CD4-positive, alpha-beta T cell treated with Interleukin-4 for 4 hours (primary cell): Measurements from ENCODE around the gene COL23A1.

Experiments
- DNase-seq: peaks from one replicate; pipeline ENCODE4 v3.0.0-alpha.2; 2020

The COL23A1 gene

DNA sequence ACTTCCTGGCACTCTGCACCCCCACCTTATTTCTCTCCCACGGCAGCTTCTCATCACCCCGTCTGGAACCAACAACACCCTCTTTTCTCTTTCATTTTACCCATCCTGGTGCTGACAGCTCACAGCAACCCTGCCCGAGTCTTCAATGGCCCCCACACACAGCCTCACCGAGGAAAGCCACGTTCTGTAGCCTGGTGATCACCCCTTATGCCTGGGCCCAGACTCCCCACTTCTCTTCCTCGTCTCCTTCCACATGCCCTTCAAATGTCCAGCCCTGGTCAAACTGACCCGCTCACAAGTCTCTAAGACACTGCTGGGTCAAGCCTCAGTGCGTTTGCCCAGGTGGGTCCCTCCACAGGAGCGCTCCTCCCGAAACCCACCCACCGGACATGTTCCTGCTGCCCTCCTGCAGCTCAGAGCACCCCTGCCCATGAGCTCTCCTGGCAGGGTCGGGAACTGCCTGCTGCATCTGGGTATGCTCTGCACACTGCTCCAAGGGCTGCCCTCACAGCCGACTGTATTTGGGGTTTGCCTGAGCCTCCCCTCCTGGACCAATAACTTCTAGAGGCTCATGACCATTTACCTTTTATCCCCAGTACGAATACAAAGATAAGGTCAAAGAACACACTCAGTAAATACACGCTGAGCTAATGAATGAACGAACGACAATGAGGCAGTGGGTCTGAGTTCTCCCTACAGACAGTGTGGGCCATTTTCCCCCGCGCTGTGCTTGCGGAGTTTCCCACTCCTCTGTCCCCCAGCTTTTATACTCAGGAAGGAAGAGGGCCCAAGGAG, 202.9 kb downstream of the COL23A1 start:
- no peak for DNase-seq

DNA sequence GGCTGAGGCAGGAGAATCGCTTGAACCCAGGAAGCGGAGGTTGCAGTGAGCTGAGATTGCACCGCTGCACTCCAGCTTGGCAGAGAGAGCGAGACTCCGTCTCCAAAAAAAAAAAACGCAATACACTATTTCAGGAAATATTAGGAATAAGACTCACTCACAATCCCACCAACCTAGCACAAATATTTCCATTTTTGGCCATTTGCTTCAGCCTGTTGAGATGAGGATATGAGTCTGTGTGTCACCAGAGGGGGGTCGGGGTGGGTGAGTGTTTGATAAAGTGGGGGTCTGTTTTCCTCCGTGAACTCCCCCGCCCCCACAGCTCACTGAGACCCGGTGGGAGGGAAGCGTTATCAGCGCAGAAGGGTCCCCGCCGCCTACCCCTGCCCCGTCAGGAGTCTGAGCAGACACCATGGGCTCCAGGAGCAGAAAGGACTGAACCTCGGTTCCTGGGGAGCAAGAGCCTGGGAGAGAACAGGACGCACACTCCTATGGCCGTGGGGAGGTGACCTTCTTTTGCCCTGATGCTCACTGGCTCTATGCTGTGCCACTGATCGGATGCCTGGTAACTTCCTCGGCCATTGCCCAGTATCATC, 203.8 kb downstream of the COL23A1 start:
- no peak for DNase-seq

DNA sequence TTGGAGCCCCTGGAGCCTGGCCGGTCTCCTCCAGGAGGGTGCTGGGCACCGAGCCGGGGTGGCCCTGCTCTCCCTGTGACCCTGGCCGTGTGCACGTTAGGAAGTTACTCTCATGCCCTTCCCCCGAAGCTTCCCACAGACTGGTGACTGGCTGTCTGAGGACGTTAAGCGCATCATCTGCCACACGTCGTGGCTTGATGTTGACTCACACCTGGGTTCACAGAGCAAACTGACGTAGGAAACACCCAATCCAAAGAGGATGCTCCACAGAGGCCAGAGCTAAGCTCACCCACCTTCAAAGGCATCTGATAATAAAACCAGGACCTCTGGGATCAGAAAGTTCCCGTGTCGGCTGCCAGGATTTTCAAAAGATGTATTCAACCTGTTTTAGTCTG, 204.7 kb downstream of the COL23A1 start:
- no peak for DNase-seq

DNA sequence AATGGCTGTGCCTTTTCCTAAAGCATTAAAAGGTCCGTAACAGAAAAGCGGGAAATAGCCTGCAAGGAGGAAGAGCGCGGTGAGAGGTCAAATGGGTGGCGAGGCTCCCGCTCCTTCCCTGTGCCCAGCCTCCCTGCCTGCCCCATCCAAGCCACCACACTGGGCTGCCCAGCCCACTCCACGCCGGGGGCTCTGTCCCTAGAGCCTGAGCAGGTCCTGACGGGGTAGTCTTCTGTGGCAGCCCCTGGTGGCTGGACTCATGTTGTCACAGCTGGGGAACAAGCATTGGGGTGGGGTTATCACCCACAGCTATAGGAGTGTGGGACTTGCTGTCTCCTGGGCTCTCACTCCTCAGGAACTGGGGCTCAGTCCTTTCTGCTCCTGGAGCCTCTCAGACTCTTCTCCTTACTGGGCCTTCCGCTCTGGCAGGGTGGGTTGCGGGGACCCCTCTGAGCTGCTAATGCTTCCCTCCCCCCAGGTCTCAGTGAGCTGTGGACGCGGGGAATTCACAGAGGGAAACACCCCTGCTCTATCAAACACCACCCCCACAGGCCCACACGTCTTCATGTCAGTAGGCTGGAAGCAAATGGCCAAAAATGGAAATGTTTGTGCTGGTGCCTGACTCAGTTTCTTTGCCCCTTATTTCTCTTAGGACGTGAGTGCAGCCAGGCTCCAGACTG, 205.2 kb downstream of the COL23A1 start:
- DNase-seq = no peak

DNA sequence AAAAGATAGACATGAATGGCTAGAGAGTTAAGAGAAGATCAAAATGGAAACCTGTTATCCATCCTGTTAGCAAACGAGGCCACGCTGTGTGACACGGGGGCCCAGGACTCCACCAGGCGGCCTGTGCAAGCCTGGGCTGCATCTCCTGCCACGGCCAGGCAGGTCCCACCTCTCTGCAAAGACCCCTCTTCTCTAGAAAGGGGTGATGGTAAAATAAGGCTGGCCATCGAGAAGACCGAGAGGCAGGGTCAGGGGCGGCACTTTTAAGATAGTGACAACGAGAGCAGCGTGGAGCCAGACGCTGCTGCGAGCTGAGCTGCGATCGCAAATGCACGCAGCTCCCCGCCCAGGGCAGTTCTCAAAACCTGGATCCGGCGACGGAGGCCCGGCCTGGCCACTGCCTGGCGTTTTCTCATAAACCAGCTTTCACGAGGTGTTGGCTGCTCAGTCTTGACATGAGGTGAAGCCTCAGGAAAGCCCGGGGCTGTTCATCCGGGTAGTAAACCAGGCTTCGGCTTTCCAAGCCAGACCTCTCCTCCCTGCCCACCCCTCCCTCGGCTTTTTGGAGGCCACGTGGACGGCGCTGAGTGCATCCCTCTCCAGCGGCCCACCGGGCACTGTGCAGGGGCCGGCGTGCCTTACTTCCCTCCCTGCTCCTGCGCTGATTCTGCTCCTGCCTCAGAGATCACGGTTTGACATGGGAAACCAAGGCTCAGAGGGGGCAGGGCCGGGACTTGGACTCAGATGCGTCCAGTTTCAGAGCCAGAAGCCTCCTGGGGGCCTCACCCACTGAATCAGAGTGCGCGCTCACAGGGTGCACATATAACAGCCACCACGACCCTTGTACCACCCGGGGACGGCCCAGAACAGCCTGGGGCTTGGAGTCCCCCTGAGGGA, 206.0 kb downstream of the COL23A1 start:
- no peak for DNase-seq

DNA sequence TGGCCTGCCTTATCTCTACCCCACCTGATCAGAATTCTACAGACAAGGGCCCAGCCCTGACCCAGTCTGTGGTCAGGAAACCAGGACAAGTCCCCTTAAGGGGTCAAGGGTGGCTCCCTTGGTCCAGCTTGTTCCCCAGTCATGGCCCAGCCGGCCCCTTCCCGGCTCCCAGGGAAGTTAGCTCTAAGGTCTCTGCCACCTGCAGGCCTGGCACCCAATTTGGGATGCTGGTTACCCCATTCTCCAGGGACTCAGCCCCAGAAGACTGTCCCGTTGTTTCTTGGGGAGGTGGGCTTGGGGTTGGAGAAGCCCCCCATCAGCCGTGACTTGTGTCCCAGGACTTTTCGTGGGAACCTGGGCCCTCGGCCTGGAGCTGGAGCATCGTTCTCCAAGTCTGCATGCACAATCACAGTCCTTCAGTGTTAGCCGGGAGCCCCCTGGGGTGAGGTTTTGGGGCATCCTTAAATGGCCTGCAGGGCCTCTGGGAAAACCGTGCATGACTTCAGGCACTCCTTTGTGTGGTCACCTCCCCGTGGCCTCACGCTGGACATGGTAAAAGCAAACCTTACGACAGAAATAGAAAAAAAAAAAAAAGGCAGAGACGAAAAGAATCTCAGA, 206.8 kb downstream of the COL23A1 start:
- no peak for DNase-seq

DNA sequence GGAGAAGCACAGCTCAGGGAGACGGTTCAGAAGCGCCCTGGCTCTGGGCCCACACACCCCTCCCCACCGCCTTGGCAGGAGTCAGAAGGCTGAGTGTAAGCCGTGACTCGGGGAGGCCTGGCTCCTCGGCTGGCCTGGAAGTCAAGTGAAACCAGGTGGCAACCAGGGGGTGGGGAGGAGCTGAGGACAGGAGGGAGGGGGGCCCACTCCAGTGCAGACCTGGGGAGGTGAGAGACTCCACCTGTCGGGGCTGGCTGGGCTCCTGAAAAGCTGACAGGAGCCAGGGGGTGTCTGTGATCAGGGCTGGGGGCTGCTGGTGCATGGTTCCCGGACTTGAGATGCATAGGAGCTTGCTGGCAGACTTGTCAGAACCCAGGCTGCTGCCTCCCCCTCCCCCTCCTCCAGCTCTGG, 207.4 kb downstream of the COL23A1 start:
- DNase-seq = no peak

DNA sequence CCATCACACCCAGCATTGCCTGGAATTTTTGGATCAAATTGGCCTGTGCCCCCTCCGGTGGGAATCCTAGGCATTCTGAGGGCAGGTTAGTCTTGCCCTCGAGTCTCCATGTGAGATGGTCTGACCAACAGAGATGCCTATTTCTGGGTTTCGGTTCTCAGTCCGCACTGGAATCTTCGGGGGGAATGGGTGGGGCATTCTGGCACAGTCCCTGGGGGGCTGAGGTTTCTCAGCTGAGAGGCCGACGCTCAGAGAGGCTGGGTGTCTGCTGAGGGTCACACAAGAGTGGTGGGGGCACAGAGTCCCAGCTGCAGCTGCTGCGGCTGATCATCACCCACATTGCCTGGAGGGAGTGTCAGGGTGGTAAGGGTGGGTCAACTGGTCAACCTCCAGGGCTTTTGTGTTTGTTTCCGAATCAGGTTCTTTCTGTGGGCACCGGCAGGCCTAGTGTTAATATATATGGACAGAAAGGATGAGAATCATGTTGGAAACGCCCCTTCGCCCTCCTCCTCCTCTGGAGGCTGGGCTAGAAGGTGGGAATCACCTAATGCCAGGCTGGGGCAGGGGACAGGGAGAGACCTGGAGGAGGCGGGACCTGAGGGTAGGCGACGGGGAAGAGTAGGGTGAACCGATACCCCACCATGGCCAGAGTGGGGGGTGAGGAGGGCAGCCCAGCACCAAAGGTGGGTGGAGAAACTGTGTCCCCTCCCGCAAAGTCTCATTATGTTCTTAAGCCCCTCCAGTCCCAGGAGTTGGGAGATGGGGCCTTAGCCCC, 208.1 kb downstream of the COL23A1 start:
- DNase-seq = no peak

DNA sequence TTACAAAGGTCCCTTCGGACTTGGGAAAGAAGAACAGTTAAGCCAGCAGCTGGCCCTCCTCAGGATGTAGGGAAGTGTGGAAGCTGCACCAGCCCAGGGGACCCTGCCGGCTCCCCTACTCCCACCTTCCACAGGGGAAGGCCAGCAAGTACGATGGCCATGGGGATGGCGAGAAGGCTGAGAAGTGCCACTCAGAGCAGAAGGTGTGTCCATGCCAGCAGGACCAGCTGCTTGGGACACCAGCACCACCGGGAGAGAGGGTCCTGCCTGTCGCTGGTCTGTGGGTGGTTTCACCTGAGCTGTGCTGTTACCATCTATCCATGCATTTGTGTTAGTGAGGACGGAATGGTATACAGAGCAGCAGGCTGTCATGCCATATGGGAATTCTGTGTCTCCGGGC, 209.0 kb downstream of the COL23A1 start:
- DNase-seq = no peak

DNA sequence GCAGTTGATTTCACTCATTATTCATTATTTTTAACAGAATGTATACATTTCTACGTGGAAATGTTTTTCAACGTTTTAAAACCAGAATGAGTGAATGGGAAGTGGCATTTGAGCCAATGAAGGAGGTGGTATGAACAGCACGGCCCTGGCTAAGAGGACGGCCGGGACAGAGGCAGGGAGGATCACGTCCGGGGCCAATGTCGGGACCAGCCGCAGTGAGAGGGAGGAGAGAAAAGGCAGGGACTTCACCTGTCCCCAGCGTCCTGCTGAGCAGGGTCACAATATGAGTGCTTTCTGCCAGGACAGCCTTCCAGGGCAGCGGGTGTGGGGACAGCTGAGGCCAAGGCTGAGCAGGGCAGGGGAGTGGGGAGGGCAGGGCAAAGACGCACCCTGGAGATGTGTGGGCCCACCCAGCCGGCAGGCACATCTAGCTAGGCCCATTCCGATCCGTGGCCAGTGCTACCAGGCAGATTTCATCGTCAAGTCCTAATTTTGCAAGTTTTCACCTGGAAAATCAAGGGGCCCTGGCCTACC, 209.6 kb downstream of the COL23A1 start:
- DNase-seq = no peak

DNA sequence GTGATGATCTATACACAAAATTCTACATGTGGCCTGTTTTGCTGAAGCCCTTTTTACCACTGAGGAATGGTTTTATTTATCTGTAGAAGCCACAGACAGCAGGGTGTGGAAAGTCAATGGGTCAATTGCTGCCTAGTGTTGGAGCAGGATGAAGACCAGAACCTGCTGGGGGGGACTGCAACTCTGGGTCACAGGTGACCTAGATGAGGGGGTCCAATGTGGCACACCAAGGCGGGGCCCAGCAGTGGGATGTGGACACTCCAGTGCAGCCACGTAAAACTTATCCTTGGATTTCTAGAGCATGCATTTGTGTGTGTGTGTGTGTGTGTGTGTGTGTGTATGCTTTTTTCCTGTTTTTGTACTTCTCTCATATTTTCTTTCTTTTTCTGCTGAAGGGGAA, 210.1 kb downstream of the COL23A1 start:
- DNase-seq = no peak

DNA sequence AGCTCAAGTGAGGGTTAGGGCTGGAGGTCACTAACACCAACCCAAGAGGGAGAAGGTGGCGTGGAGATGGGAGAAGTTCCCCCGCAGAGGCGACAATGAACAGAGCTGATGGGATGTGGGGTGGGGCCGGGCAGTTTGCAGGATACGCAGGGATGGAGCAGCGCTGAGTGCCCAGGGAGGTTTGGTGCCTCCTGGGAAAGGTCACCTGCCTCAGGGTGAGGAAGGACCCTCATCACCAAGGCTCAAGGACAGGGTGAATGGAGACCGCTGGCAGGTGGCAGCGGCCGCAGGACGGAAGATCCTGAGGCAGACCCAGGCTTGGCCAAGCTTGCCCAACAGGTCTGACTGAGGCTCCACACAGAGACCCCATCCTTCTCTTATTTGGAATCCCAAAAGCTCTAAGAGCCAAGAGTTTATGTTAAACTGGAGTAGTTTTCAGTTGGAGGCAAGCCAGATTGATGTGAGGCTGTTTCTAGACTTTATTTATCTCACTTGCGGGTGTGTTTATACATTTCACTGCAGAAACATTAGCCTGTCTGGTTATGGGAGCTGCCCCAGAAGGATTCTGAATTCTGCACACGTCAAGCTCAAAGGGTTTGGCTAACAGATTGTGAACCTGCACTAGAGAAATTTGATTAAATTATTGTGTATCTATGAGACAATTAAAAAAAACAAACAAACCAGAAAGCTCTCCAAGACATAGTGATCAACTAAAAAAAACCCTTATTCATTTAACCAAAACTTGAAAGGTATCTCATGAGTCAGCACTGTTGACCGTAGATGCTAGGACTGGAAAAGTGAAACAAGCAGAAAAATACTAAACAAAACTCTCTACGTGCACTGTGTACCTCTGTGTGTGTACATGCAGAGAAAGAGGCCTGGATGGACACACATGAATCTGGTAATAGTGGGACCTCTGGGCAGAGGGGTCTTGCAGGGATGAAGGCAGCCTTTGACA, 211.4 kb downstream of the COL23A1 start:
- DNase-seq = no peak

DNA sequence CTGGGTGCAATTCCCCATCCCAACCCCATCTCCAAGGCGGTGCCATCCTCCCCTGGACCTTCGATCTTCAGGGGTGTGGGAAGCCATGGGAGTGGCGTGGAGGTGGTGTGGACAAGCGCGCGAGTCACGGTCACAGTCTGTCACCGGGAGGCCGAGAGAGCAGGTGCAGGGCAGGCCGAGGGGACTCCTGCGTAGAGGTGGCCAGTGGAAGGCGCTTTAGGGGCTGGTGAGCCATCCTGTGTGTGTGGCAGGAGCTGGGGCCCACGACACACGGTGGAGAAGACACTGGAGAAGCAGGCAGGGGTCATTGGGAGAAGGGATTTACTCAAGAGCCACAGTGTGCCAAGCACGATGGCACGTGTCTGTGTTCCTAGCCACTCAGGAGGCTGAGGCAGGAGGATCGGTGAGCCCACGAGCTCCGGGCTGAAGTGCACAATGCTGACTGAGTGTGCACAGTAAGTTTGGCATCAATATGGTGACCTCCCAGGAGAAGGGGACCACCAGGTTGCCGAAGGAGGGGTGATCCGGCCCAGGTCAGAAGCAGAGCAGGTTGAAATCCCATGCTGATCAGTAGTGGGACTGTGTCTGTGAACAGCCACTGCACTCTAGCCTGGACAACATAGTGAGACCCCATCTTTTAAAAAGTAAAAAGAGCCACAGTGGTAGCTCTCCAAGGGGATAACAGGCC, 212.5 kb downstream of the COL23A1 start:
- no peak for DNase-seq

DNA sequence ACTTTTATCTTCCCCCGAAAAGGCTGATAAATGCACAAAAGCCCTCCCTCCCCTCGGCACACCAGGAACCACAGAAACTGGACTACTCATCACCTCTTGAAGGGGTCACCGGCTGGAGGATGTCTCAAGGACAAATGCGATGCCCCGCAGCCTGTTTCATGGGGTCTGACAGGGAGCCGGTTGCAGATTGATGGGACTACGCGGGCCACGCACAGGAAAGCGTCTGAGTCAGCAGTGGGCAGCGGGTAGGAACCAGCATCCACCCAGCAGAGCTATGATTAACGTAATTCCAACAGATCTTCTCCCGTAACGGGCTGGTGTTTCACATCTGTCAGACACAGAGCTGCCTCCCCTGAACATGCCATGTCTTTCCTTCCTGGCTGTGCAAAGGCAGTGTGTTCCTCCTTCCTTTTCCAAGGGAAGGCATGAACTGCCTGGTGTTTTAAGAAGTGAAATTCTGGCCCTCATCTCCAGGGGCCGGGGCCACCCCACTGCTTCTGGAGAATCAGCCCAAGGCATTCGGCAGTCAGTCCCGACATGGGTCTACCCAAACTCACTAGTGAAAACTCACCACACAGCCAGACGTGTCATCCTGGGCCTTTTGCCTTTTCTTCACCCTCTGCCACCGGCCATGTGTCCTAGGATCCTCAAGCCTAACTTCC, 213.1 kb downstream of the COL23A1 start:
- no peak for DNase-seq

DNA sequence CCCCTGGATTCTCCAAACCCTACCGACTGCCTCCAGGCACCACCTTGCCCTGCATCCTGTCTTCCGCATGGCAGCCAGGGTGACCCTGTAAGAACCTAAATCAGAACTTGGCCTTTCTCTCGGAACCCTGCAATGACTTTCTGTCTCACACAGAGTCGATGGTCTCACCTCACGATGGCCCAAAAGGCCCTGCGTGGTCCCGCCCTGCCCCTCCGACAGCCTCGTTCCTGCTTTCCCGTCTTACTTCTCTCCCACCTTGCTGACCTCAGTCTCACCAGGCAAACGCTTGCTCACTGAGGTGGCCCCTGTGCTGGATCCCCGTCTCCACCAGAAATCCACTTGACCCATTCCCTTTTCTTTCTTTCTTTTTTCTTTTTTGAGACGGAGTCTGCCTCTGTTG, 214.8 kb downstream of the COL23A1 start:
- no peak for DNase-seq

DNA sequence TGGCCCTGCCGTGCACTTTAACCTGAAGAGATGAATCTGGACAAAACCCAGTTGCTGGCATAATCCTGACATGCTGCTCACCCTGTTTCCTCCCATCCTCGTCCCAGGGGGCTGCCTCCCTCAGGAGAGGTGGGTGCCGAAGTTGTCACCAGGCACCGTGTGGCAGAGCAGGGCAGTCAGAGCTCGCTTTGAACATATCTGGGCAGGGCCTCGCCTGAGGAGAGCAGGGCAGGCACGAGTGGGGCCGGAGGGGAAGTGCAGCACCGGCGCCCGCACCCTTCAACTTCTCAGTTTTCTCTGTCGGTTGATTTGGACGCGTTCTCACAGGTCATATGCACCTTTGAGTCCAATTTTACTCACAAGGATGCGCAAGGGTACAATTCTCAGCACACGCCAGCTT, 216.5 kb downstream of the COL23A1 start:
- no peak for DNase-seq

DNA sequence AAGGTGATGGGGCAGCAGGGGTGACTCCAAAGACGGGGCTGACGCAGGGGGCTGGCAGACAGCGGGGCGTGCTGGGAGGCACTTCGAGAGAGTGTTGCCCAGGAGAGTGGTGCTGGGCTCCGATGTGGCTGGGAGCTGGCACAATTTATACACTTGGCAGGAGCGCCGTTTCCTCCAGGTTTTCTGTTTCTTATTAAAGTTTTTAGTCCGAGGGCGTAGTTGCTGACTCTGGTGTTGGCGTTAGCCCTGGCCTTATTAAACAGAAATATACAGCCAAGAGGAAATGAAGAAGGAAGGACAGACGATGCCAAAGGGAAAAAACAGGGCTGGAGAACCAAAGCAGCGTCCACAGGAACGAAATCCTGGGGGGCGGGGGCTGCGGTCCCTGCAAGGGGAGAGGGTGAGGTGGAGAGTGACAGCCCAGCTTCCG, 218.0 kb downstream of the COL23A1 start:
- no peak for DNase-seq

DNA sequence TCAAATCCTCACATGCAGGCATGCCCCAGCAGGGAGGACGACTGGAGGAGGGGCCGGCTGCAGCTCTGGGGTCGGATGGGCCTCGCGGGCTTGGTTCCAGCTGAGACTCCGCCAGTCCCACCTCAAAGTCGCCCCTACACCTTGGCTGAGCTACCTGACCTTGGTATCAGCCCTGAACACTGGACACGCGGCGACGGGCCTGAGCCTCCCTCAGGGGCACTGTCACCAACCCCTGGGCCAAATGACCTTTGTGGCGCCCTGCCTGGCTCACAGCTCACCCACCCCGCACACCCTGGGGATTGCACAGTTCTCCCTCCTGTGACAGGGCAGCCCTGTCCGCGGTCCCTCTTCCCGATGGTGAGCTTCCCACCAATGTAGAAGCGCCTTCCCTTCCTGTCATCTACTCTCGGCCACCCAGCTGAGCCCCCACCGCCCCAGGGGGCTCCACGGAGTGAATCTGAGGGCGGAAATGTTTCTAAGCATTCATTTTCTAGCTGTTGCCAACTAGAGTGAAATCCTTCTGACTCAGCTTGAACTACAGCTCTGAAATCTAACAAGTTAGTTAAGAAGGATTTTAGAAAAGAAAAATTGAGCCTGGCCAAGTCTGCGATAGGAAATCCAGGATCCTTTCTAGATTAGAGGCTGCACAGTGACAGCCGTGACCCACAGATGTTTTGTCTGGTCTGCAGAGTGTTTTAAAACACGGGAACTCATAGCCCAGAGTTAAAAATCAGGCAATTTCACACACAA, 218.7 kb downstream of the COL23A1 start:
- no peak for DNase-seq
